Body of pancreas (tissue), 4 donors: ENCODE results near the gene TPH2. TPM values are rescaled to one million over a fixed set of nuclear protein-coding genes. Genes with fewer than 3 reads are reported as not detected.

Experiments used
- ATAC-seq: fragments of 150-250 bp; one replicate; pipeline ENCODE4 v1.9.1; 2016
- DNase-seq, 4 donors: peaks; one replicate each; pipeline ENCODE4 v3.0.0-alpha.2; 2019
- H3K27ac ChIP-seq, 4 donors: fragments of 200-600 bp; sonication (generic); 1 replicate in 3 of 4; 2 replicates in 1 of 4; pipeline versions ENCODE4 v1.5.1 to v1.6.1; 2016 to 2019; ENCODE audit warnings: mild to moderate bottlenecking in 1 of 4, mixed read lengths in 1 of 4, moderate library complexity in 1 of 4
- H3K27me3 ChIP-seq, 2 donors: fragments of 200-600 bp; sonication (generic); one replicate each; pipeline ENCODE4 v1.6.0; 2016; ENCODE audit warnings: mild to moderate bottlenecking in 1 of 2
- H3K36me3 ChIP-seq, 2 donors: fragments of 200-600 bp; sonication (generic); replicated peaks in 1 of 2; 2 replicates each; pipeline ENCODE4 v1.5.1; 2016; ENCODE audit warnings: low read depth in 2 of 2; ENCODE audit not compliant: insufficient read depth in 1 of 2
- H3K4me1 ChIP-seq: fragments of 200-600 bp; sonication (generic); one replicate; pipeline ENCODE4 v1.6.0; 2016
- H3K4me3 ChIP-seq, 2 donors: fragments of 200-600 bp; sonication (generic); 1 replicate in 1 of 2; 2 replicates in 1 of 2; pipeline ENCODE4 v1.5.1; 2016 to 2019
- H3K9me3 ChIP-seq, 3 donors: fragments of 200-600 bp; sonication (generic); 1 replicate in 2 of 3; 2 replicates in 1 of 3; pipeline ENCODE4 v1.5.1; 2016
- POLR2A ChIP-seq, 3 donors: fragments of 450-650 bp; IDR thresholded peaks; one replicate each; pipeline ENCODE4 v1.6.1; 2016; ENCODE audit warnings: antibody characterized with exemption in 3 of 3, mild to moderate bottlenecking in 2 of 3
- WGBS, 2 donors: methylation state at CpG; one replicate each; pipeline ENCODE4 v1.1.5; 2017; 5-methylcytosine and 5-hydroxymethylcytosine counted together
- intact Hi-C: fragments of 100-400 bp; cut with DNase I; formaldehyde crosslinking; loops from one replicate; pipeline ENCODE4 v1.15.1; 2023
- total RNA-seq, 2 donors: library from RNA; depleted of rRNA; stranded (reverse); fragments of >200 nt; gene quantifications; one replicate each; pipeline ENCODE4 v1.1.0, GENCODE V29; 2016
- TF ChIP-seq, protein P1 (sequence below), 7 experiments: fragments of 450-650 bp in 4 of 7; fragments of 200-600 bp in 3 of 7; sonication (generic) in 3 of 7; IDR thresholded peaks; one replicate each; pipeline ENCODE4 v1.5.1; 2016 to 2019; ENCODE audit warnings: antibody characterized with exemption in 7 of 7

Gene TPH2
- total RNA-seq, 2 donors from 2014 or later = 0.26 TPM; not detected in 1

GRCh38 chr12:71942259-71942658 lies 3.6 kb downstream of the TPH2 start:
- TF ChIP-seq, protein P1, sequence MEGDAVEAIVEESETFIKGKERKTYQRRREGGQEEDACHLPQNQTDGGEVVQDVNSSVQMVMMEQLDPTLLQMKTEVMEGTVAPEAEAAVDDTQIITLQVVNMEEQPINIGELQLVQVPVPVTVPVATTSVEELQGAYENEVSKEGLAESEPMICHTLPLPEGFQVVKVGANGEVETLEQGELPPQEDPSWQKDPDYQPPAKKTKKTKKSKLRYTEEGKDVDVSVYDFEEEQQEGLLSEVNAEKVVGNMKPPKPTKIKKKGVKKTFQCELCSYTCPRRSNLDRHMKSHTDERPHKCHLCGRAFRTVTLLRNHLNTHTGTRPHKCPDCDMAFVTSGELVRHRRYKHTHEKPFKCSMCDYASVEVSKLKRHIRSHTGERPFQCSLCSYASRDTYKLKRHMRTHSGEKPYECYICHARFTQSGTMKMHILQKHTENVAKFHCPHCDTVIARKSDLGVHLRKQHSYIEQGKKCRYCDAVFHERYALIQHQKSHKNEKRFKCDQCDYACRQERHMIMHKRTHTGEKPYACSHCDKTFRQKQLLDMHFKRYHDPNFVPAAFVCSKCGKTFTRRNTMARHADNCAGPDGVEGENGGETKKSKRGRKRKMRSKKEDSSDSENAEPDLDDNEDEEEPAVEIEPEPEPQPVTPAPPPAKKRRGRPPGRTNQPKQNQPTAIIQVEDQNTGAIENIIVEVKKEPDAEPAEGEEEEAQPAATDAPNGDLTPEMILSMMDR (IDR thresholded peaks at IDR 0.05) = no peak
- TF ChIP-seq POLR2A (IDR thresholded peaks at IDR 0.05) = no peak
- WGBS, 2 donors = 62 to 76% methylated on average over 2 of the region's 2 CpGs
- DNase-seq (no peak), ATAC-seq (no peak)
- intact Hi-C loops = no loop called here
- Histone ChIP-seq H3K36me3 (no peaks in the 10 kb centered on the region), H3K4me3 (no peak overlapping the region), H3K4me1 (no peaks in the 10 kb centered on the region), H3K27ac (no peak overlapping the region), H3K27me3 (no peaks in the 10 kb centered on the region), H3K9me3 (no peaks in the 10 kb centered on the region)

DNA sequence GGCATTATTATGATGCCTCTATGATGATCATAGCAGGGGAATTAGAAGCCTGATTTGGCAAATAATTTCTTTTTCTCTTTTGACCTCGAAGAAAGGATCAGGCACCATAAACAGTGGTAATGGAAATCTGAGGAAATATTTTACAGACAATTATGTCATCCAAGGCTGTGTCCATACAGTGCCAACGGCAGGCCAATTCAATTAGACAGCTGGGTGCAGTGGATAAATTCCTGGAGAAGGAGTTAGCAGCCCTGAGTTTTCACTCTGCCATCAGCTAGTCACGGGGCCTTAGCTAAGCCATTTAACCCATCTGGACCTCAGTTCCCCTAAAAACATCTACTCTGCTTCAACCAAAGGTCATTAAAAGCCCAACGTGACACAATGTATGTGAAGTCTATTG lies 4.1 kb downstream of the TPH2 start:
- Histone ChIP-seq H3K4me1 (no peaks in the 10 kb centered on the region), H3K4me3 (no peak overlapping the region), H3K27ac (no peak overlapping the region), H3K36me3 (no peaks in the 10 kb centered on the region), H3K27me3 (no peaks in the 10 kb centered on the region), H3K9me3 (no peaks in the 10 kb centered on the region)
- DNase-seq (no peak), ATAC-seq (no peak)
- WGBS, 2 donors = 30 to 44% methylated on average over 4 of the region's 4 CpGs
- intact Hi-C loops = no loop called here
- TF ChIP-seq, protein P1 (IDR thresholded peaks at IDR 0.05) = no peak
- TF ChIP-seq POLR2A (IDR thresholded peaks at IDR 0.05) = no peak

DNA sequence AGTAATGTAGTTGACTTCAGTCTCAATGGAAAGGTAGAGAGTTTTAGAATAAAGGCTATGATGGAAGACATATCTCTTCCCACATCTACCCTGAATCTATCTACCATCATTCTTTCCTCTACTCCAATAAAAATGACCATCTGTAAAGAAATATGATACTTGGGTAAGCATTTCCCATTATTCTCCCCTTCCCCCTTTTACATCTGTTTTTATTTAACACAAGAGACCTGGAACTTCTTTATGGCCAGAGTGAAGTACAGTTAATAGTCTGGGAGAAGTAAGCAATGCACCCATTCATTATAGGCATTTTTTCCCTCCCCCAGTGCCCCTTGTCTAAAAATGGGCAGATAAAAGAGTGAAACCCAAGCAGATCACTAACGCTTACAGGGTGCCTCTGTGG lies 6.5 kb downstream of the TPH2 start:
- Histone ChIP-seq H3K9me3 (no peaks in the 10 kb centered on the region), H3K36me3 (no peaks in the 10 kb centered on the region), H3K4me3 (no peak overlapping the region), H3K27ac (no peak overlapping the region), H3K4me1 (no peaks in the 10 kb centered on the region), H3K27me3 (no peaks in the 10 kb centered on the region)
- TF ChIP-seq POLR2A (IDR thresholded peaks at IDR 0.05) = no peak
- TF ChIP-seq, protein P1 (IDR thresholded peaks at IDR 0.05) = no peak
- intact Hi-C loops = no loop called here
- WGBS, 2 donors = 31 to 45% methylated on average over 1 of the region's 1 CpG
- no peak for DNase-seq
- ATAC-seq = no peak

DNA sequence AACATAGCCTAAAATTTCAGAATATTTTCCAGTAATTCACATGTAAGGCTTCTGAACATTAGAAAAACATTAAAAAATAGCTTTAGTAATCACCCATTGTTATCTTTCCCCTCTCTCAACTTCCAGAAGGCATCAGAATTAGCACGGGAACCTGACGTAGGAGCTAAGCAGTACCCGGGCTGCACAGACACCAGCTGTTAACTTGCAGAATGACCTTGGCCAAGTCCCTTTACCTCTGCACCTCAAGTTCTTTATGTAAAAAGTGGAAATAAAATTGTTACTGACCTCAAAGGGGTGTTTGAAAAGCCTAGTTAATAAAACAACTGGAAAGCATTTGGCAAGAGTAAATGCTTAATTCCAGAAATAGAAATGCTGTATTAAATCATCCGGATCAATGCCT lies 7.2 kb downstream of the TPH2 start:
- H3K4me1 ChIP-seq = no peaks in the 10 kb centered on the region
- H3K9me3 ChIP-seq = no peaks in the 10 kb centered on the region
- ATAC-seq = no peak
- intact Hi-C loops = no loop called here
- H3K36me3 ChIP-seq = no peaks in the 10 kb centered on the region
- TF ChIP-seq, protein P1 (IDR thresholded peaks at IDR 0.05) = no peak
- TF ChIP-seq POLR2A (IDR thresholded peaks at IDR 0.05) = no peak
- DNase-seq = no peak
- WGBS, 2 donors = 50 to 55% methylated on average over 4 of the region's 4 CpGs
- no peak overlapping the region for H3K4me3 ChIP-seq
- no peak overlapping the region for H3K27ac ChIP-seq
- H3K27me3 ChIP-seq = no peaks in the 10 kb centered on the region

GRCh38 chr12:71947645-71948105 lies 9.0 kb downstream of the TPH2 start:
- no peaks in the 10 kb centered on the region for H3K36me3 ChIP-seq
- no peak for TF ChIP-seq POLR2A (IDR thresholded peaks at IDR 0.05)
- TF ChIP-seq, protein P1 (IDR thresholded peaks at IDR 0.05) = no peak
- no peak overlapping the region for H3K4me3 ChIP-seq
- 10 to 19% methylated on average over 9 of the region's 9 CpGs for WGBS, 2 donors
- no peaks in the 10 kb centered on the region for H3K27me3 ChIP-seq
- no peak overlapping the region for H3K27ac ChIP-seq
- no peaks in the 10 kb centered on the region for H3K4me1 ChIP-seq
- intact Hi-C loops = no loop called here
- no peaks in the 10 kb centered on the region for H3K9me3 ChIP-seq
- peak; percentile 27 for ATAC-seq
- peak in 3 of 4 donors; percentile 11 to 51 (median 33) for DNase-seq
